ENCODE measurements around the gene MUSK. TPM values are rescaled to one million over a fixed set of nuclear protein-coding genes. Genes with fewer than 3 reads are reported as not detected.

The MUSK gene
- total RNA-seq, 5 donors from 2014 or later (not counting 1 experiment from before 2014, with no cell fraction given) = not detected

DNA sequence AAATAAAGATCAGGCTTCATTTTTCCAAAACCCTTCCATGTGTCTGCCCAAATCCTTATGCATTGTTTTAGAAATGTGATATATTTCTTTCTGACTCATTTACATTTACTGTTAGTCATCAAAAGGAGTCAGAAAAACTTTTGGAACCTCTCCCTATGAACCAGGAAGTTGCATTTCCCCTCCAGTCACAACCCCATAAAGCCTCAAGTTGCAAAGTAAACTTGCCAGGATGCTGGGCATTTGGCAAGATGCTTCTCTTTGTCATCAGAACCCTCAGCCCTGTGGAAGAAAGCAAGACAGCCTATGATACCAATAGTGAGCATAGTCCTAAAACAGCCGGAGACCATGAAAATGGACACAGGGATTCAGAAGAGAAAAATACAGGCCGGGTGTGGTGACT lies 84.2 kb downstream of the MUSK start:
- ATAC-seq (replicated peaks in 1 of 4) (no peak), DNase-seq (no peak)
- Mint-ChIP-seq H3K9me3 (peaks cover 0 to 10% (median 4%) of the 10 kb centered on the region in 3 donors), H3K4me1 (no peaks in the 10 kb centered on the region), H3K4me3 (no peak overlapping the region), H3K27ac (no peak overlapping the region), H3K36me3 (no peaks in the 10 kb centered on the region), H3K27me3 (peaks cover 0 to 5% of the 10 kb centered on the region in 2 donors)
- no peaks in the 10 kb centered on the region for H3K4me1 ChIP-seq (ENCODE audit: control insufficient read depth in 1 of 2, extremely low read depth in 1 of 2, insufficient read depth in 2 of 2, low read length in 2 of 2)
- no peaks in the 10 kb centered on the region for H3K36me3 ChIP-seq (ENCODE audit: control insufficient read depth in 2 of 2, extremely low read depth in 1 of 2, insufficient read depth in 1 of 2, low read length in 1 of 2)
- H3K27me3 ChIP-seq (replicated peaks in 1 of 2; ENCODE audit: control insufficient read depth in 2 of 2, extremely low read depth in 1 of 2, insufficient read depth in 2 of 2, low read length in 1 of 2) = no peaks in the 10 kb centered on the region
- no peak overlapping the region for H3K27ac ChIP-seq (ENCODE audit: low read length)
- WGBS (ENCODE audit: insufficient coverage) = no CpG with 5 or more reads among the region's 2 CpGs
- H3K4me3 ChIP-seq (ENCODE audit: control insufficient read depth in 1 of 2, extremely low read depth in 1 of 2, low read length in 1 of 2) = no peak overlapping the region
- POLR2A ChIA-PET = interaction anchor here in 1 of 2 donors (0.6 kb wide), 1 partner anchor 96 kb away, joined by 4 read pairs; no protein-coding TSS in a partner anchor
- CTCF ChIA-PET = interaction anchor here in 1 of 2 donors (0.7 kb wide), 1 partner anchor 143 kb away, joined by 6 read pairs; no protein-coding TSS in a partner anchor
- H3K9me3 ChIP-seq = no peaks in the 10 kb centered on the region

DNA sequence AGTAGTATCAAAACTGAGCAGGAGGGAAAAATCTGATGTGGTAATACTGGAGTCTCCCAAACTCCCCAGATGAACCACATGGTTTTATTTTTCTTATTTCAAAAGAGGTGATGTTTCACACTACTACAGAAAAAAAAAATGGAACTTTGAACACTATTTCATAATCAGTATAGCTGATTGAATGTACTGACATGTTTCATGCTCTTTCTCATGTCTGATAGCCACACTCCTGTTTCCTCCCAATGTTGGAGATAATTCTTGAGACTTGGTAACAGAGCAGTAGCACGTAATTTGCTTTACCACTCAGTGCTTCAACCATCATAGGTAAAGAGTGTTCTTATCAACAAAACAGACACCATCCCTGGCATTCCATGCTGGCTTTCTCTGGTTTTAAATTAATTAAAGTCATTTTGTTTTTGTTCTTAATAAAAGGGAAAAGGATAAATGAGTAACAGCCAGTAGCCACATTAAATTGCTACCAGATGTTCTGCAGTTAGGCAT lies 85.2 kb downstream of the MUSK start:
- Histone ChIP-seq H3K36me3 (ENCODE audit: control insufficient read depth in 2 of 2, extremely low read depth in 1 of 2, insufficient read depth in 1 of 2, low read length in 1 of 2) (no peaks in the 10 kb centered on the region), H3K4me1 (ENCODE audit: control insufficient read depth in 1 of 2, extremely low read depth in 1 of 2, insufficient read depth in 2 of 2, low read length in 2 of 2) (no peaks in the 10 kb centered on the region), H3K27me3 (replicated peaks in 1 of 2; ENCODE audit: control insufficient read depth in 2 of 2, extremely low read depth in 1 of 2, insufficient read depth in 2 of 2, low read length in 1 of 2) (no peaks in the 10 kb centered on the region), H3K27ac (ENCODE audit: low read length) (no peak overlapping the region), H3K9me3 (no peaks in the 10 kb centered on the region), H3K4me3 (ENCODE audit: control insufficient read depth in 1 of 2, extremely low read depth in 1 of 2, low read length in 1 of 2) (no peak overlapping the region)
- ChIA-PET CTCF (no interaction called here), POLR2A (no interaction called here)
- Mint-ChIP-seq H3K36me3 (no peaks in the 10 kb centered on the region), H3K4me1 (no peaks in the 10 kb centered on the region), H3K27me3 (no peaks in the 10 kb centered on the region), H3K27ac (no peak overlapping the region), H3K4me3 (no peak overlapping the region), H3K9me3 (peaks cover 0 to 14% (median 4%) of the 10 kb centered on the region in 3 donors)
- DNase-seq (no peak), ATAC-seq (replicated peaks in 1 of 4) (no peak)
- WGBS (ENCODE audit: insufficient coverage) = no CpG with 5 or more reads among the region's 1 CpG

DNA sequence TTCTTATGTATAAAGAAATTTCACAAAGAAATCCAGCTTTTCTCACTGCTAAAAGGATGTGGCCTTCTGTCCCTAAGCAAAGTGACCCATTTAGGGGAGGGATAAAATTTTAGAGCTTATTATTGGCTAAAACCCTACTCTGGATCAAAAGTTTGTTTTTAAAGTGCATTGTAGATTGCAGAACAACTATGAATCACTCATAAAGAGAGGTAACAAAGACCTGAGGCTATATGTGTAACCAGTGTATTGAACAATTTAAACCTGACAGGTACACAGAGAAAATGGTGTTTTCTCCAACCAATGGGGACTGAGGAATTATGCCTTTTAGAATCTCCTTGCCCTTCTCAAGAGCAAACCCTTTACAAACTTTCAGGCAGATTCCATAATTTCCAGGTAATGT lies 86.6 kb downstream of the MUSK start:
- no peaks in the 10 kb centered on the region for H3K4me1 ChIP-seq (ENCODE audit: control insufficient read depth in 1 of 2, extremely low read depth in 1 of 2, insufficient read depth in 2 of 2, low read length in 2 of 2)
- DNase-seq (no peak), ATAC-seq (replicated peaks in 1 of 4) (no peak)
- no peak overlapping the region for H3K27ac ChIP-seq (ENCODE audit: low read length)
- Mint-ChIP-seq H3K27me3 (no peaks in the 10 kb centered on the region), H3K9me3 (peaks cover under 1 to 15% (median 6%) of the 10 kb centered on the region in 3 donors), H3K4me1 (no peaks in the 10 kb centered on the region), H3K36me3 (no peaks in the 10 kb centered on the region), H3K27ac (no peak overlapping the region), H3K4me3 (no peak overlapping the region)
- ChIA-PET CTCF (no interaction called here), POLR2A (no interaction called here)
- H3K4me3 ChIP-seq (ENCODE audit: control insufficient read depth in 1 of 2, extremely low read depth in 1 of 2, low read length in 1 of 2) = no peak overlapping the region
- no peaks in the 10 kb centered on the region for H3K9me3 ChIP-seq
- H3K27me3 ChIP-seq (replicated peaks in 1 of 2; ENCODE audit: control insufficient read depth in 2 of 2, extremely low read depth in 1 of 2, insufficient read depth in 2 of 2, low read length in 1 of 2) = no peaks in the 10 kb centered on the region
- H3K36me3 ChIP-seq (ENCODE audit: control insufficient read depth in 2 of 2, extremely low read depth in 1 of 2, insufficient read depth in 1 of 2, low read length in 1 of 2) = no peaks in the 10 kb centered on the region

DNA sequence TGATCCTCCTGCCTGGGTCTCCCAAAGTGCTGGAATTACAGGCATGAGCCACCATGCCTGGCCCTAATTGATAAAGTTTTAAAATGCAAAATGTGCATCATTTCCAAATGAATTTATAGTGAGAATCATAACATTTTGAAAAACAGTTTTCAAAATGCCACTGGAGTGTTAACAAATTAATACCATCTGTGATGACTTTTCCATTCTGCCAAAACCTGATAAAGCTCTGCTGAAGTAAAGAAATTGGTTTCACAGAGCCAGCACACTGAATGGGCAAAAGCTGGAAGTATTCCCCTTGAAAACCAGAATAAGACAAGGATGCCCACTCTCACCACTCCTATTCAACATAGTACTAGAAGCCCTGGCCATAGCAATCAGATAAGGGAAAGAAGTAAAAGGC lies 89.6 kb downstream of the MUSK start:
- POLR2A ChIA-PET = no interaction called here
- Mint-ChIP-seq H3K27ac (no peak overlapping the region), H3K36me3 (no peaks in the 10 kb centered on the region), H3K4me1 (no peaks in the 10 kb centered on the region), H3K4me3 (no peak overlapping the region), H3K27me3 (no peaks in the 10 kb centered on the region), H3K9me3 (peaks cover 2 to 9% (median 6%) of the 10 kb centered on the region in 3 donors)
- Histone ChIP-seq H3K36me3 (ENCODE audit: control insufficient read depth in 2 of 2, extremely low read depth in 1 of 2, insufficient read depth in 1 of 2, low read length in 1 of 2) (no peaks in the 10 kb centered on the region), H3K4me3 (ENCODE audit: control insufficient read depth in 1 of 2, extremely low read depth in 1 of 2, low read length in 1 of 2) (no peak overlapping the region), H3K4me1 (ENCODE audit: control insufficient read depth in 1 of 2, extremely low read depth in 1 of 2, insufficient read depth in 2 of 2, low read length in 2 of 2) (no peaks in the 10 kb centered on the region), H3K9me3 (no peaks in the 10 kb centered on the region), H3K27me3 (replicated peaks in 1 of 2; ENCODE audit: control insufficient read depth in 2 of 2, extremely low read depth in 1 of 2, insufficient read depth in 2 of 2, low read length in 1 of 2) (no peaks in the 10 kb centered on the region), H3K27ac (ENCODE audit: low read length) (no peak overlapping the region)
- DNase-seq = no peak
- CTCF ChIA-PET = interaction anchor here in 1 of 2 donors (0.7 kb wide), 1 partner anchor 243 kb away, joined by 3 read pairs; no protein-coding TSS in a partner anchor
- no peak for ATAC-seq (replicated peaks in 1 of 4)

DNA sequence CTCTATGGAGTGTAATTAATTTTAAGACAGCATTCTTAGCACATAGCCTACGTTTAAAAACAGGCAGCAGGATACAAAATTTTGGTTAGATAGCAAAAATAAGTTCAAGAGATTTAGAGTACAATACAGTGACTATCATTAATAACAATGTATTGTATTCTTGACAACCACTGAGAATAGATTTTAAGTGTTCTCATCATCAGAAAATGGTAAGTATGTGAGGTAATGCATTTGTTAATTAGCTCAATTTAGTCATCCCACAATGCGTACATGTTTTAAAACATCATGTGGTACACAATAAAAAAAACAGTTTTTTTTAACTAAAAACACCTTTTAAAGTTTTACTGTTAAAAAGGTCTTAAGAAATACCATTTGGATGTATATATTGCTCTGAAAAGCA lies 94.2 kb downstream of the MUSK start:
- H3K4me3 Mint-ChIP-seq = no peak overlapping the region

DNA sequence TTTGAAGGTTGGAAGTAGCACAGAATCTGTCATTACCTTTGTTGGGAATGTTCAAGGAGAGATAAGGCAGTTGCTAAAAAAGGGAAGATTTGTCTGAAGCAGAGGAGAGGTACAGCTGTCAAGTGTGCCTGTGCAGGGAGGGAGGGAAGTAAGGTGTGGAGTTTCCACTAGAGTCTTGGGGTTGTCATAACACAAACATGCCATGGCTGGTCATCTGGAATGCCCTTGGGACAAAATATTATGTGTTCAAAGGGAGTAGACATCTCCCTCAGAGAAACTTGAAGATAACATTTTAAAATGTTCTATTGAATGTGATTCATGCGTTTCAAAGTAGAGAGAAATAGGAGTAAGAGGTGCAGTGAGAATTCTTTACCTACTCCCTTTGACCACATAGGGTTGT lies 95.0 kb downstream of the MUSK start:
- Mint-ChIP-seq H3K9me3 (peaks cover 2 to 7% (median 4%) of the 10 kb centered on the region in 3 donors), H3K36me3 (no peaks in the 10 kb centered on the region), H3K4me3 (no peak overlapping the region), H3K27me3 (no peaks in the 10 kb centered on the region), H3K27ac (no peak overlapping the region), H3K4me1 (no peaks in the 10 kb centered on the region)
- WGBS (ENCODE audit: insufficient coverage) = no CpG with 5 or more reads among the region's 1 CpG
- Histone ChIP-seq H3K4me3 (ENCODE audit: control insufficient read depth in 1 of 2, extremely low read depth in 1 of 2, low read length in 1 of 2) (no peak overlapping the region), H3K27ac (ENCODE audit: low read length) (no peak overlapping the region), H3K9me3 (no peaks in the 10 kb centered on the region), H3K36me3 (ENCODE audit: control insufficient read depth in 2 of 2, extremely low read depth in 1 of 2, insufficient read depth in 1 of 2, low read length in 1 of 2) (no peaks in the 10 kb centered on the region), H3K4me1 (ENCODE audit: control insufficient read depth in 1 of 2, extremely low read depth in 1 of 2, insufficient read depth in 2 of 2, low read length in 2 of 2) (no peaks in the 10 kb centered on the region), H3K27me3 (replicated peaks in 1 of 2; ENCODE audit: control insufficient read depth in 2 of 2, extremely low read depth in 1 of 2, insufficient read depth in 2 of 2, low read length in 1 of 2) (no peaks in the 10 kb centered on the region)
- ChIA-PET POLR2A (interaction anchor here in 1 of 2 donors (0.6 kb wide), 1 partner anchor 171 kb away, joined by 4 read pairs; no protein-coding TSS in a partner anchor), CTCF (no interaction called here)
- no peak for ATAC-seq (replicated peaks in 1 of 4)
- no peak for DNase-seq

More for the DNA sequence above, 94.2 kb downstream of the MUSK start:
- Histone ChIP-seq H3K4me3 (ENCODE audit: control insufficient read depth in 1 of 2, extremely low read depth in 1 of 2, low read length in 1 of 2) (no peak overlapping the region), H3K27me3 (replicated peaks in 1 of 2; ENCODE audit: control insufficient read depth in 2 of 2, extremely low read depth in 1 of 2, insufficient read depth in 2 of 2, low read length in 1 of 2) (no peaks in the 10 kb centered on the region), H3K9me3 (no peaks in the 10 kb centered on the region), H3K27ac (ENCODE audit: low read length) (no peak overlapping the region), H3K36me3 (ENCODE audit: control insufficient read depth in 2 of 2, extremely low read depth in 1 of 2, insufficient read depth in 1 of 2, low read length in 1 of 2) (no peaks in the 10 kb centered on the region), H3K4me1 (ENCODE audit: control insufficient read depth in 1 of 2, extremely low read depth in 1 of 2, insufficient read depth in 2 of 2, low read length in 2 of 2) (no peaks in the 10 kb centered on the region)
- no peaks in the 10 kb centered on the region for H3K36me3 Mint-ChIP-seq
- peaks cover 2 to 9% (median 6%) of the 10 kb centered on the region in 3 donors for H3K9me3 Mint-ChIP-seq
- H3K27ac Mint-ChIP-seq = no peak overlapping the region
- CTCF ChIA-PET = no interaction called here
- H3K27me3 Mint-ChIP-seq = no peaks in the 10 kb centered on the region
- no CpG with 5 or more reads among the region's 2 CpGs for WGBS (ENCODE audit: insufficient coverage)
- POLR2A ChIA-PET = no interaction called here
- ATAC-seq (replicated peaks in 1 of 4) = no peak
- no peak for DNase-seq
- H3K4me1 Mint-ChIP-seq = no peaks in the 10 kb centered on the region

DNA sequence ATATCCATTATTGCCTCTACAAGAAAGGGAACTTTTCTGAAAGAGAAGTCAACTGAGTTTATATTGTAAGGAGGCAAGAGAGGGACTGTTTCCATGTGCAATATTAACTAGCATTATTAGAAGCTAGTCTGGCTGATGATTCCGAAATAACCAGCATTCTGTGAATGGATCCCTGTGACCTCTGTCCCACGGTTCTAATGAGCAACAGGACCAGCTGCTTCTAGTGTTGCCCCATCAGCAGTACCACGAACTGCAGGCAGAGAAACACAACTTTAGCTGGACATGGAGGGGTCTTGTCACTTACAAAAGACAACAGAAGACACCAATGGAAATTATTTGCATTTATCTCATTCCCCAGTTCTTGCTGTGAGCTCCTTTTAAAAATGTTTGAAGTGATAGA lies 95.4 kb downstream of the MUSK start:
- Histone ChIP-seq H3K4me1 (ENCODE audit: control insufficient read depth in 1 of 2, extremely low read depth in 1 of 2, insufficient read depth in 2 of 2, low read length in 2 of 2) (no peaks in the 10 kb centered on the region), H3K9me3 (no peaks in the 10 kb centered on the region), H3K4me3 (ENCODE audit: control insufficient read depth in 1 of 2, extremely low read depth in 1 of 2, low read length in 1 of 2) (no peak overlapping the region), H3K27ac (ENCODE audit: low read length) (no peak overlapping the region), H3K36me3 (ENCODE audit: control insufficient read depth in 2 of 2, extremely low read depth in 1 of 2, insufficient read depth in 1 of 2, low read length in 1 of 2) (no peaks in the 10 kb centered on the region), H3K27me3 (replicated peaks in 1 of 2; ENCODE audit: control insufficient read depth in 2 of 2, extremely low read depth in 1 of 2, insufficient read depth in 2 of 2, low read length in 1 of 2) (no peaks in the 10 kb centered on the region)
- Mint-ChIP-seq H3K4me1 (no peaks in the 10 kb centered on the region), H3K27ac (no peak overlapping the region), H3K27me3 (no peaks in the 10 kb centered on the region), H3K9me3 (peaks cover 0 to 4% (median 2%) of the 10 kb centered on the region in 3 donors), H3K4me3 (no peak overlapping the region), H3K36me3 (no peaks in the 10 kb centered on the region)
- ChIA-PET CTCF (interaction anchor here in 1 of 2 donors (0.7 kb wide), 1 partner anchor 530 kb away, joined by 3 read pairs; no protein-coding TSS in a partner anchor), POLR2A (interaction anchor here in 1 of 2 donors (0.6 kb wide), 1 partner anchor 172 kb away, joined by 4 read pairs; no protein-coding TSS in a partner anchor)
- no peak for DNase-seq
- 67% methylated on average over 2 of the region's 3 CpGs for WGBS (ENCODE audit: insufficient coverage)
- ATAC-seq (replicated peaks in 1 of 4) = no peak
